BE2C (cell line): Measurements from ENCODE around the gene SMOC1.

Experiments used
- DNase-seq: peaks from one replicate; pipeline ENCODE4 v3.0.0-alpha.2; 2020
- H3K27me3 ChIP-seq: fragments of 250-450 bp; sonication (Bioruptor Pico); 2 replicates; pipeline ENCODE4 v1.5.1; 2020; ENCODE audit warnings: mild to moderate bottlenecking
- H3K36me3 ChIP-seq: fragments of 250-450 bp; sonication (Bioruptor Pico); 2 replicates; pipeline ENCODE4 v1.5.1; 2020; ENCODE audit warnings: mild to moderate bottlenecking
- H3K4me1 ChIP-seq: fragments of 250-450 bp; sonication (Bioruptor Pico); 2 replicates; pipeline ENCODE4 v1.5.1; 2020
- H3K4me3 ChIP-seq: 2 replicates; pipeline ENCODE4 v1.5.1; 2011; ENCODE audit warnings: low read depth, low read length
- H3K9me3 ChIP-seq: fragments of 250-450 bp; sonication (Bioruptor Pico); 2 replicates; pipeline ENCODE4 v1.5.1; 2020
- TF ChIP-seq, protein P1 (sequence below): IDR thresholded peaks from 2 replicates; pipeline ENCODE4 v1.5.1; 2012; ENCODE audit warnings: mild to moderate bottlenecking, low read depth, low read length

The SMOC1 gene

GRCh38 chr14:70004791-70005190, 125.6 kb downstream of the SMOC1 start:
- H3K36me3 ChIP-seq, result no peaks in the 10 kb centered on the region
- no peak for DNase-seq
- no peaks in the 10 kb centered on the region; the same call in 1 of the 2 replicates for H3K27me3 ChIP-seq
- H3K4me3 ChIP-seq, result no peak overlapping the region
- H3K9me3 ChIP-seq, result no peaks in the 10 kb centered on the region
- H3K4me1 ChIP-seq, result no peaks in the 10 kb centered on the region
- TF ChIP-seq, protein P1, sequence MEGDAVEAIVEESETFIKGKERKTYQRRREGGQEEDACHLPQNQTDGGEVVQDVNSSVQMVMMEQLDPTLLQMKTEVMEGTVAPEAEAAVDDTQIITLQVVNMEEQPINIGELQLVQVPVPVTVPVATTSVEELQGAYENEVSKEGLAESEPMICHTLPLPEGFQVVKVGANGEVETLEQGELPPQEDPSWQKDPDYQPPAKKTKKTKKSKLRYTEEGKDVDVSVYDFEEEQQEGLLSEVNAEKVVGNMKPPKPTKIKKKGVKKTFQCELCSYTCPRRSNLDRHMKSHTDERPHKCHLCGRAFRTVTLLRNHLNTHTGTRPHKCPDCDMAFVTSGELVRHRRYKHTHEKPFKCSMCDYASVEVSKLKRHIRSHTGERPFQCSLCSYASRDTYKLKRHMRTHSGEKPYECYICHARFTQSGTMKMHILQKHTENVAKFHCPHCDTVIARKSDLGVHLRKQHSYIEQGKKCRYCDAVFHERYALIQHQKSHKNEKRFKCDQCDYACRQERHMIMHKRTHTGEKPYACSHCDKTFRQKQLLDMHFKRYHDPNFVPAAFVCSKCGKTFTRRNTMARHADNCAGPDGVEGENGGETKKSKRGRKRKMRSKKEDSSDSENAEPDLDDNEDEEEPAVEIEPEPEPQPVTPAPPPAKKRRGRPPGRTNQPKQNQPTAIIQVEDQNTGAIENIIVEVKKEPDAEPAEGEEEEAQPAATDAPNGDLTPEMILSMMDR, result no peak

DNA sequence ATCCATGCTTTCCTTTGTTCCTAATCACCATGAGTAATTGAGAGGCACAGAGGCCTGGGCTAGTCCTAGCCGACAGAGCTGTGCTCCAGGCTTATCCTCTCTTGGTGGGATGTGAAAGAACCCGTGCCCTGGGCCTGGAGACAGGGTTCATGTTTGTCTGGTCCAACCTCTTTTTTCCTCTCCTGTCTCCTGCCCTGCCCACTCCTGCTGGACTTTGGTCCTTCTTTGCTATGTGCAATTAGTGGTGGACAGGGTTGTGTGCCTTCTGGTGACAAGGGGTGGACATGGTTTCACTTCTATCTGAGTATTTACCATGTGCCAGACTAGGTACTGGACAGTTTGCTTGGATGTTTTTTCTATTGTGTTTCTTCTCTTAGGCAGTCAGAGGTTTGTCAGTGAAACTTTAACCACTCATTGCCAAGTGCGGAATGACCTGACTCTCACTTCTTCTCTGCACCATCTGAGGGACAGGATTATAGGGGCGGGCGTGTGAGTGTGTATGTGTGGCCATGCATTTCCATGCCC, 126.1 kb downstream of the SMOC1 start:
- no peaks in the 10 kb centered on the region for H3K9me3 ChIP-seq
- no peaks in the 10 kb centered on the region for H3K36me3 ChIP-seq
- no peaks in the 10 kb centered on the region for H3K4me1 ChIP-seq
- no peak overlapping the region for H3K4me3 ChIP-seq
- no peaks in the 10 kb centered on the region; the same call in 1 of the 2 replicates for H3K27me3 ChIP-seq
- TF ChIP-seq, protein P1, result no peak
- no peak for DNase-seq

DNA sequence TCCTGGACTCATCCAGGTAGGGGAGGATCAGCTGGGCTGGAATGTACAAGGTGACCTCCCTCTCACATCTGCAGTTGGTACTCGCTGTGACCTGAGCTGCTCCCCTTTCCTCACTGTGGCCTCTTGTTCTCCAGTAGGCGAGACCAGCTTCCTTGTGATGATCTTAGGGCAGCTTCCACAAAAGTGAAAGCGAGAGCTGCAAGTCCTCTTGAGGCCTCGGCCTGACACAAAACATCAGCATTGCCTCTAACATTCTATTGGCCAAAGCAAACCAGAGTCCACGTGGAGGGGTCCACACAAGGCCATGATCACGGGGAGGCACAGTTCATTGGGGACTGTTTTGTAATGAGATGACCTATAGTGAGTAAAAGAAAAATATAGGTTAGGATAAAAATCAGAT, 127.5 kb downstream of the SMOC1 start:
- Histone ChIP-seq H3K27me3 (no peaks in the 10 kb centered on the region; the same call in 1 of the 2 replicates), H3K4me3 (no peak overlapping the region), H3K4me1 (no peaks in the 10 kb centered on the region), H3K36me3 (no peaks in the 10 kb centered on the region), H3K9me3 (no peaks in the 10 kb centered on the region)
- TF ChIP-seq, protein P1, result no peak
- DNase-seq, result no peak

GRCh38 chr14:70008284-70009262, 129.4 kb downstream of the SMOC1 start:
- TF ChIP-seq, protein P1, result no peak
- H3K4me3 ChIP-seq, result no peak overlapping the region

DNA sequence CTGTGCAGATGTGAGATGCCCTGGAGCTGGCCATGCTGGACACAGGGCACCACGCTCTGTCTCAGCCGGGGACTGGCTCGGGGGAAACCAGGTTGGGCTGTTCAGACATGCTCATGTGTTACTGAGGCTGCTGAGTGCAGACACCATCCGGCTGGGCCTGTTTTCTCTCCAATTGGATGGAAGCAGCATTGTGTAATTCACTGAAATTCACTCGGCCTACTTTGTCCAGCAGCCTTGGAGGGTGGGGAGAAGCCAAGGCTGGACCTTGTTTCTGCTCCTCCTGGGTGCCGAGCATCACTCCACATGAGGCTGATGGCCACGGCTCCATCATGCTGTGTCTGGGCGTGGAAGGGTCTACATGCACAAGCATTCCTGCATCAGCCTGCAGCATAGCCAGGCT, 130.7 kb downstream of the SMOC1 start:
- no peaks in the 10 kb centered on the region for H3K36me3 ChIP-seq
- H3K4me3 ChIP-seq, result no peak overlapping the region
- no peaks in the 10 kb centered on the region for H3K4me1 ChIP-seq
- no peaks in the 10 kb centered on the region for H3K9me3 ChIP-seq
- no peak for DNase-seq
- TF ChIP-seq, protein P1, result no peak
- H3K27me3 ChIP-seq, result no peaks in the 10 kb centered on the region; the same call in 1 of the 2 replicates

More at GRCh38 chr14:70008284-70009262, 129.4 kb downstream of the SMOC1 start:
- no peak for DNase-seq
- Histone ChIP-seq H3K27me3 (no peaks in the 10 kb centered on the region; the same call in 1 of the 2 replicates), H3K4me1 (no peaks in the 10 kb centered on the region), H3K36me3 (no peaks in the 10 kb centered on the region), H3K9me3 (no peaks in the 10 kb centered on the region)

GRCh38 chr14:70011098-70011497, 131.9 kb downstream of the SMOC1 start:
- no peak for DNase-seq
- Histone ChIP-seq H3K4me1 (no peaks in the 10 kb centered on the region), H3K4me3 (no peak overlapping the region), H3K36me3 (no peaks in the 10 kb centered on the region), H3K27me3 (peaks cover 5% of the 10 kb centered on the region), H3K9me3 (no peaks in the 10 kb centered on the region)
- TF ChIP-seq, protein P1, result no peak
